ENCODE data around the gene MX1.

DNA sequence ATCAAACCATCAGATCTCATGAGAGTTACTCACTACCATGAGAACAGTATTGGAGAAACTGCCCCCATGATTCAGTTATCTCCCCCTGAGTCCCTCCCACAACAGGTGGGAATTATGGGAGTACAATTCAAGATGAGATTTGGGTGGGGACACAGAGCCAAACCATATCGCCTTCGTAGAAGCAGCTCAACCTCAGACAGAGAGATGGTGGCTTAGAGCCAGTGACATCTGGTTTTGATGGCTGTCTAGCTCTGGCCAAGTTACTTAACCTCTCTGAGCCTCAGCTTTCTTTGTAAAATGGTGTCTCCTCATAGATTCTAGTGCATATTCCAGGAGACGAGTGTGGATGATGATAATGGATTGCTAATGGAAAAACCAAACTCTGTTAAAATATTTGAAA lies 27.2 kb downstream of the MX1 start:
- TF ChIP-seq POLR2AphosphoS5 (IDR thresholded peaks at IDR 0.05) (no peak), POLR2A (IDR thresholded peaks at IDR 0.05) (no peak), CTCF (IDR thresholded peaks at IDR 0.05) (no peak)

Data from prostate gland (tissue), 2 donors.